ENCODE data around the gene TBC1D22A.

The TBC1D22A gene

GRCh38 chr22:47021371-47022074 lies 259.1 kb downstream of the TBC1D22A start:
- DNase-seq = no peak

- DNase-seq = no peak
Observed at GRCh38 chr22:47022075-47022473, 259.6 kb downstream of the TBC1D22A start.

- no peak for DNase-seq
Observed at GRCh38 chr22:47022475-47022874, 260.0 kb downstream of the TBC1D22A start.

GRCh38 chr22:47023871-47024270 lies 261.4 kb downstream of the TBC1D22A start:
- no peak for DNase-seq

- no peak for DNase-seq
Observed at GRCh38 chr22:47027766-47028165, 265.3 kb downstream of the TBC1D22A start.

- DNase-seq = no peak
Observed at GRCh38 chr22:47029244-47030074, 267.0 kb downstream of the TBC1D22A start.

- no peak for DNase-seq
Observed at GRCh38 chr22:47030143-47030661, 267.8 kb downstream of the TBC1D22A start.

- no peak for DNase-seq
Observed at GRCh38 chr22:47030881-47031627, 268.6 kb downstream of the TBC1D22A start.

GRCh38 chr22:47031628-47031915 lies 269.1 kb downstream of the TBC1D22A start:
- no peak for DNase-seq

- no peak for DNase-seq
Observed at GRCh38 chr22:47032091-47032943, 269.9 kb downstream of the TBC1D22A start.

- no peak for DNase-seq
Observed at GRCh38 chr22:47032956-47033647, 270.7 kb downstream of the TBC1D22A start.

- no peak for DNase-seq
Observed at GRCh38 chr22:47033648-47034000, 271.2 kb downstream of the TBC1D22A start.

GRCh38 chr22:47034076-47034808 lies 271.8 kb downstream of the TBC1D22A start:
- no peak for DNase-seq

GRCh38 chr22:47034905-47035419 lies 272.5 kb downstream of the TBC1D22A start:
- DNase-seq = no peak

GRCh38 chr22:47035425-47035881 lies 273.0 kb downstream of the TBC1D22A start:
- DNase-seq = no peak

- no peak for DNase-seq
Observed at GRCh38 chr22:47036352-47036751, 273.9 kb downstream of the TBC1D22A start.

- no peak for DNase-seq
Observed at GRCh38 chr22:47036936-47037485, 274.6 kb downstream of the TBC1D22A start.

- DNase-seq = no peak
Observed at GRCh38 chr22:47038206-47038835, 275.9 kb downstream of the TBC1D22A start.

- no peak for DNase-seq
Observed at GRCh38 chr22:47039356-47039755, 276.9 kb downstream of the TBC1D22A start.

Measured in inflammatory macrophage treated with lipopolysaccharide for 4 hours (primary cell).